Endothelial cell of umbilical vein (primary cell): ENCODE data around the gene OOSP2. TPM values are rescaled to one million over a fixed set of nuclear protein-coding genes. Genes with fewer than 3 reads are reported as not detected.

Experiments
- BruUV-seq: library from RNA; stranded (reverse); fragments of 400-500 nt; replicated peaks from 2 replicates; lab custom pipeline; 2021; lab: Mats Ljungman, UMichigan
- CTCF ChIA-PET: fragments of 300-600, 350-600 bp; sonication (Branson Sonifier 250); formaldehyde crosslinking; loops from one replicate; lab custom pipeline; 2021; ENCODE audit warnings: antibody characterized with exemption, inconsistent platforms; lab: Charles Lee
- POLR2A ChIA-PET: fragments of 300-600, 350-600 bp; sonication (Branson Sonifier 250); formaldehyde crosslinking; loops from one replicate; lab custom pipeline; 2021; ENCODE audit warnings: antibody characterized with exemption, inconsistent platforms; lab: Charles Lee
- DNase-seq: peaks from one replicate; pipeline ENCODE4 v3.0.0-alpha.2; 2011; ENCODE audit warnings: low read depth, low spot score
- FAIRE-seq: peaks from 2 replicates; lab custom pipeline; 2011; peaks lifted over from hg19 to GRCh38; lab: Jason Lieb, UNC
- H2AFZ ChIP-seq: 2 replicates; pipeline ENCODE4 v1.6.0; 2012; ENCODE audit warnings: low read depth, low read length, control low read depth, inconsistent platforms
- H3K27ac ChIP-seq: 2 replicates; pipeline ENCODE4 v1.5.1; 2011; ENCODE audit warnings: low read depth, mild to moderate bottlenecking, control low read depth, low read length, moderate library complexity; ENCODE audit not compliant: insufficient read depth
- H3K27me3 ChIP-seq, 2 experiments: 2 replicates each; pipeline versions ENCODE4 v1.6.0 to v1.6.1; 2011; ENCODE audit warnings: low read length in 2 of 2, mixed read lengths in 1 of 2; ENCODE audit not compliant: control insufficient read depth in 2 of 2, insufficient read depth in 2 of 2
- H3K36me3 ChIP-seq, 2 experiments: 2 replicates in 1 of 2; 3 replicates in 1 of 2; pipeline ENCODE4 v1.5.1; 2011; ENCODE audit warnings: low read length in 2 of 2, mild to moderate bottlenecking in 1 of 2, moderate library complexity in 1 of 2; ENCODE audit not compliant: control insufficient read depth in 2 of 2, insufficient read depth in 2 of 2; ENCODE audit errors: extremely low read depth in 1 of 2
- H3K4me1 ChIP-seq: 3 replicates; pipeline ENCODE4 v1.5.1; 2011; ENCODE audit warnings: mild to moderate bottlenecking, low read length; ENCODE audit not compliant: control insufficient read depth, insufficient read depth; ENCODE audit errors: extremely low read depth
- H3K4me2 ChIP-seq: 2 replicates; pipeline ENCODE4 v1.6.1; 2011; ENCODE audit warnings: low read length, control low read depth, mixed read lengths; ENCODE audit not compliant: insufficient read depth
- H3K4me3 ChIP-seq, 3 experiments: fragments of 200-600 bp in 1 of 3; sonication (generic), shearing (Covaris generic) in 1 of 3; replicated peaks in 1 of 3; 2 replicates each; pipeline ENCODE4 v1.5.1; 2011 to 2016; ENCODE audit warnings: control low read depth in 3 of 3, low read length in 3 of 3, mild to moderate bottlenecking in 2 of 3, inconsistent platforms in 1 of 3, low read depth in 1 of 3, moderate library complexity in 1 of 3; ENCODE audit not compliant: insufficient read depth in 1 of 3
- H3K79me2 ChIP-seq: 2 replicates; pipeline ENCODE4 v1.6.0; 2012; ENCODE audit warnings: low read length, inconsistent platforms; ENCODE audit not compliant: control insufficient read depth, insufficient read depth
- H3K9ac ChIP-seq: replicated peaks from 2 replicates; pipeline ENCODE3; 2011; ENCODE audit warnings: low read length, control low read depth; ENCODE audit not compliant: insufficient read depth; ENCODE audit errors: extremely low read depth
- H3K9me1 ChIP-seq: replicated peaks from 3 replicates; pipeline ENCODE4 v1.6.0; 2011; ENCODE audit warnings: mild to moderate bottlenecking, low read length; ENCODE audit not compliant: control insufficient read depth, insufficient read depth; ENCODE audit errors: extremely low read depth
- H3K9me3 ChIP-seq: replicated peaks from 2 replicates; pipeline ENCODE4 v1.5.1; 2012; ENCODE audit warnings: low read length, inconsistent platforms; ENCODE audit not compliant: control insufficient read depth, insufficient read depth
- H4K20me1 ChIP-seq: replicated peaks from 2 replicates; pipeline ENCODE3; 2011; ENCODE audit warnings: mild to moderate bottlenecking, low read length; ENCODE audit not compliant: control insufficient read depth, insufficient read depth; ENCODE audit errors: extremely low read depth
- CTCF ChIP-seq, 2 donors: IDR thresholded peaks; 1 replicate in 1 of 2; 2 replicates in 1 of 2; pipeline ENCODE4 v1.5.1; 2011; ENCODE audit warnings: low read length in 2 of 2, mild to moderate bottlenecking in 2 of 2, moderate library complexity in 2 of 2, control low read depth in 1 of 2, inconsistent platforms in 1 of 2, low read depth in 1 of 2; ENCODE audit not compliant: insufficient read depth in 1 of 2; ENCODE audit errors: extremely low read depth in 1 of 2
- EZH2 ChIP-seq: IDR thresholded peaks from 2 replicates; pipeline ENCODE4 v1.6.1; 2012; ENCODE audit warnings: borderline replicate concordance, low read depth, mild to moderate bottlenecking, moderate library complexity, low read length, inconsistent platforms; ENCODE audit not compliant: severe bottlenecking
- FOS ChIP-seq: IDR thresholded peaks from 2 replicates; pipeline ENCODE4 v1.6.1; 2011; ENCODE audit warnings: mild to moderate bottlenecking, low read length, moderate library complexity, borderline replicate concordance; ENCODE audit not compliant: insufficient read depth
- GATA2 ChIP-seq: IDR thresholded peaks from 2 replicates; pipeline ENCODE4 v1.7.0; 2011; ENCODE audit warnings: low read depth, mild to moderate bottlenecking, moderate library complexity, mixed read lengths, low read length; ENCODE audit not compliant: insufficient read length, insufficient read depth
- JUN ChIP-seq: IDR thresholded peaks from 2 replicates; pipeline ENCODE4 v1.6.1; 2011; ENCODE audit warnings: borderline replicate concordance, low read depth; ENCODE audit not compliant: insufficient read length, insufficient read depth
- MYC ChIP-seq: IDR thresholded peaks from one replicate; pipeline ENCODE4 v1.6.1; 2011; ENCODE audit warnings: mild to moderate bottlenecking, low read depth, low read length
- POLR2A ChIP-seq: IDR thresholded peaks from 2 replicates; pipeline ENCODE4 v1.6.1; 2012; ENCODE audit warnings: low read depth, mild to moderate bottlenecking, control low read depth, low read length
- POLR2AphosphoS5 ChIP-seq: IDR thresholded peaks from 2 replicates; pipeline ENCODE4 v1.6.1; 2012; ENCODE audit warnings: low read depth, mild to moderate bottlenecking, control low read depth, low read length, moderate library complexity; ENCODE audit not compliant: insufficient read depth
- dilution Hi-C: fragments of 300-500 bp; cut with MboI; formaldehyde crosslinking; loops from one replicate; pipeline ENCODE4 v1.15.0; 2019; ENCODE audit warnings: low sequenced_read_pairs; ENCODE audit not compliant: extremely low pct_ligation_motif_present
- intact Hi-C: fragments of 100-400 bp; cut with micrococcal nuclease; formaldehyde crosslinking; loops from one replicate; pipeline ENCODE4 v1.10.0; 2022
- polyA plus RNA-seq, 4 experiments: library from polyadenylated mRNA; depleted of rRNA in 3 of 4; stranded (reverse) in 3 of 4; unstranded in 1 of 4; fragments of >200 nt; gene quantifications; 2 replicates each; pipeline versions ENCODE4 v1.2.1 to v1.2.3, GENCODE V29; 2011 to 2012; ENCODE audit warnings: missing spikeins in 1 of 4
- total RNA-seq: library from RNA; stranded (reverse); gene quantifications from 2 replicates; pipeline ENCODE4 v1.2.3, GENCODE V29; 2021
- TF ChIP-seq, protein P1 (sequence below): IDR thresholded peaks from 2 replicates; pipeline ENCODE4 v1.6.1; 2011; ENCODE audit not compliant: insufficient read depth, insufficient read length

OOSP2 gene
- total and polyA plus RNA-seq, 2 donors (not counting 3 experiments of a cell fraction or from before 2014, with no cell fraction given): not detected

DNA sequence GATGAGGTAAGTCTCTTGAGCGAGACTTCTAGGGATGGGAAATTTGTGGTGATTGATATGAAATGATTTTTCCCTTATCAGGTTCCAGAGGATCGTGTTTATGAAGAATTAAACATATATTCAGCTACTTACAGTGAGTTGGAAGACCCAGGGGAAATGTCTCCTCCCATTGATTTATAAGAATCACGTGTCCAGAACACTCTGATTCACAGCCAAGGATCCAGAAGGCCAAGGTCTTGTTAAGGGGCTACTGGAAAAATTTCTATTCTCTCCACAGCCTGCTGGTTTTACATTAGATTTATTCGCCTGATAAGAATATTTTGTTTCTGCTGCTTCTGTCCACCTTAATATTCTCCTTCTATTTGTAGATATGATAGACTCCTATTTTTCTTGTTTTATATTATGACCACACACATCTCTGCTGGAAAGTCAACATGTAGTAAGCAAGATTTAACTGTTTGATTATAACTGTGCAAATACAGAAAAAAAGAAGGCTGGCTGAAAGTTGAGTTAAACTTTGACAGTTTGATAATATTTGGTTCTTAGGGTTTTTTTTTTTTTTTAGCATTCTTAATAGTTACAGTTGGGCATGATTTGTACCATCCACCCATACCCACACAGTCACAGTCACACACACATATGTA is 55.4 kb downstream of the OOSP2 start:
- no peaks in the 10 kb centered on the region for H3K27me3 ChIP-seq
- no peak overlapping the region for H2AFZ ChIP-seq
- H3K4me1 ChIP-seq: peaks cover 22% of the 10 kb centered on the region
- intact Hi-C loops (no loop called here), dilution Hi-C loops (no loop called here)
- H3K4me3 ChIP-seq: no peak overlapping the region
- no peak overlapping the region for H3K4me2 ChIP-seq
- H3K36me3 ChIP-seq: no peaks in the 10 kb centered on the region
- FAIRE-seq (no peak), DNase-seq (no peak)
- H3K9me3 ChIP-seq: no peaks in the 10 kb centered on the region
- ChIA-PET CTCF (no interaction called here), POLR2A (no interaction called here)
- no TSS peak for BruUV-seq
- H3K27ac ChIP-seq: no peak overlapping the region
- TF ChIP-seq POLR2AphosphoS5 (no peak), JUN (no peak), MYC (no peak), POLR2A (no peak), GATA2 (no peak), FOS (no peak), EZH2 (no peak), CTCF (IDR thresholded peaks at IDR 0.05; ENCODE audit: extremely low read depth in 1 of 2, insufficient read depth in 1 of 2, low read depth in 1 of 2, low read length in 2 of 2) (no peak)
- TF ChIP-seq, protein P1, sequence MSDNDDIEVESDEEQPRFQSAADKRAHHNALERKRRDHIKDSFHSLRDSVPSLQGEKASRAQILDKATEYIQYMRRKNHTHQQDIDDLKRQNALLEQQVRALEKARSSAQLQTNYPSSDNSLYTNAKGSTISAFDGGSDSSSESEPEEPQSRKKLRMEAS: no peak
- no peaks in the 10 kb centered on the region for H3K79me2 ChIP-seq
- no peaks in the 10 kb centered on the region for H3K9me1 ChIP-seq
- no peaks in the 10 kb centered on the region for H4K20me1 ChIP-seq
- H3K9ac ChIP-seq: no peak overlapping the region
